ENCODE data around the gene WDFY2. TPM values are rescaled to one million over a fixed set of nuclear protein-coding genes. Genes with fewer than 3 reads are reported as not detected.

The WDFY2 gene
- polyA plus RNA-seq, 1 donor from 2014 or later = 5.3 TPM

DNA sequence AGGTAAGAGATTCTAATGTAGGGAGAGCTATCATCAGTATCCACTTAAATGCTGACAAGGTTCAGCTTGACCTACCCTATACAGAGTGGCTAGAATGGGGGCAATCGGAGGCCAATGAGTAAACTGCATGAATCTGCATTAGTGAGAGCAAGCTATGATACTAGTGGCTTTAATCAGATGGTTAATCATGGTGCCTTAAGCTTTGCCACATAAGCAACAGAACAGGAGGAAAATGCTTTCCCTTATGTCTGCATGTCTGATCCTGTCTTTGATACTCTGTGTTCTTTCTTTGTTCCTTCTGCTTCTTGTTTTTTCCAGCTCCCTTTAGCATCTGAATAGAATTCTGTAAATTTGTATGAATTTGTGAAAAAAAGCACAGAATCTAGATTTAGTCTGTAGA lies 91.1 kb downstream of the WDFY2 start:
- no peaks in the 10 kb centered on the region for H3F3A ChIP-seq (ENCODE audit: insufficient read depth, low read length, poor library complexity, severe bottlenecking)
- no peaks in the 10 kb centered on the region for H3K9me3 ChIP-seq (ENCODE audit: low read length)
- no peaks in the 10 kb centered on the region for H3K9me2 ChIP-seq (ENCODE audit: insufficient read depth, low read length)
- no peak overlapping the region for H3K4me3 ChIP-seq (ENCODE audit: low read length)
- no peaks in the 10 kb centered on the region for H3K36me3 ChIP-seq (ENCODE audit: insufficient read depth, low read length)
- no peak overlapping the region for H2AFZ ChIP-seq (ENCODE audit: low read depth, low read length)
- TF ChIP-seq EZH2 (IDR thresholded peaks at IDR 0.05; ENCODE audit: borderline replicate concordance, insufficient read depth, low read length, poor library complexity, severe bottlenecking) = no peak
- TF ChIP-seq REST (IDR thresholded peaks at IDR 0.05; ENCODE audit: borderline replicate concordance) = no peak
- no peak for TF ChIP-seq RAD21 (conservative IDR thresholded peaks at IDR 0.05)
- no peak for TF ChIP-seq TAF1 (IDR thresholded peaks at IDR 0.05; ENCODE audit: low read depth)
- TF ChIP-seq, protein P1, sequence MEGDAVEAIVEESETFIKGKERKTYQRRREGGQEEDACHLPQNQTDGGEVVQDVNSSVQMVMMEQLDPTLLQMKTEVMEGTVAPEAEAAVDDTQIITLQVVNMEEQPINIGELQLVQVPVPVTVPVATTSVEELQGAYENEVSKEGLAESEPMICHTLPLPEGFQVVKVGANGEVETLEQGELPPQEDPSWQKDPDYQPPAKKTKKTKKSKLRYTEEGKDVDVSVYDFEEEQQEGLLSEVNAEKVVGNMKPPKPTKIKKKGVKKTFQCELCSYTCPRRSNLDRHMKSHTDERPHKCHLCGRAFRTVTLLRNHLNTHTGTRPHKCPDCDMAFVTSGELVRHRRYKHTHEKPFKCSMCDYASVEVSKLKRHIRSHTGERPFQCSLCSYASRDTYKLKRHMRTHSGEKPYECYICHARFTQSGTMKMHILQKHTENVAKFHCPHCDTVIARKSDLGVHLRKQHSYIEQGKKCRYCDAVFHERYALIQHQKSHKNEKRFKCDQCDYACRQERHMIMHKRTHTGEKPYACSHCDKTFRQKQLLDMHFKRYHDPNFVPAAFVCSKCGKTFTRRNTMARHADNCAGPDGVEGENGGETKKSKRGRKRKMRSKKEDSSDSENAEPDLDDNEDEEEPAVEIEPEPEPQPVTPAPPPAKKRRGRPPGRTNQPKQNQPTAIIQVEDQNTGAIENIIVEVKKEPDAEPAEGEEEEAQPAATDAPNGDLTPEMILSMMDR (IDR thresholded peaks at IDR 0.05; ENCODE audit: poor library complexity, severe bottlenecking) = no peak
- no peak for TF ChIP-seq EP300 (conservative IDR thresholded peaks at IDR 0.05; ENCODE audit: poor library complexity, severe bottlenecking)
- no peak for TF ChIP-seq SMC3 (conservative IDR thresholded peaks at IDR 0.05; ENCODE audit: poor library complexity)
- TF ChIP-seq POLR2AphosphoS5 (IDR thresholded peaks at IDR 0.05) = no peak
- peaks cover 12% of the 10 kb centered on the region for H3K79me2 ChIP-seq (replicated peaks; ENCODE audit: insufficient read depth, low read length)
- H4K20me1 ChIP-seq (ENCODE audit: insufficient read depth) = no peaks in the 10 kb centered on the region
- H3K4me2 ChIP-seq (ENCODE audit: low read length) = no peak overlapping the region
- H3K27ac ChIP-seq (ENCODE audit: low read length) = no peak overlapping the region
- no peaks in the 10 kb centered on the region for H3K27me3 ChIP-seq (ENCODE audit: insufficient read depth, low read depth, low read length)
- no peak overlapping the region for H3K9ac ChIP-seq (ENCODE audit: low read length)

DNA sequence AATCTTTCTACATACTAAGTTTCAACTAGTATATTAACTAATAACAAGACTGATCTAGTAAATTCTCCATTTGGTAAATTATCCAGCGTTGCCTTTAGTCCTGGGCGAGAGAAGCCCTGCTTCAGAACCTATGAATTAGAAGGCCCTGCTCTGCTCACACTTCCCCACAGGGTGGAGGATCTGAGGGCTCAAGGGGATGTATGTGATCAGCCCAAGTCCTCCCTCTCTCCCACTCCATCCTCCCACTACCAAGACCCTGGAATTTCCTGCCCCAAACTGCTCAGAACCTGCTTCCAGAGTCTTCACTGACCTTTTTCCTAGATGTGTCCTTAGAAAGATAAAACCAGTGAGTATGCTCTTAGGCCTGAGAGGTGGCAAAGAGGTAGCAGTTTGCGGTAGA lies 91.6 kb downstream of the WDFY2 start:
- H2AFZ ChIP-seq (ENCODE audit: low read depth, low read length) = no peak overlapping the region
- no peaks in the 10 kb centered on the region for H3K9me3 ChIP-seq (ENCODE audit: low read length)
- H3K36me3 ChIP-seq (ENCODE audit: insufficient read depth, low read length) = no peaks in the 10 kb centered on the region
- no peak overlapping the region for H3K4me3 ChIP-seq (ENCODE audit: low read length)
- no peaks in the 10 kb centered on the region for H3K9me2 ChIP-seq (ENCODE audit: insufficient read depth, low read length)
- no peak overlapping the region for H3K9ac ChIP-seq (ENCODE audit: low read length)
- TF ChIP-seq RAD21 (conservative IDR thresholded peaks at IDR 0.05) (no peak), MXI1 (conservative IDR thresholded peaks at IDR 0.05; ENCODE audit: poor library complexity, severe bottlenecking) (no peak), EP300 (conservative IDR thresholded peaks at IDR 0.05; ENCODE audit: poor library complexity, severe bottlenecking) (no peak), REST (IDR thresholded peaks at IDR 0.05; ENCODE audit: borderline replicate concordance) (no peak), SMC3 (conservative IDR thresholded peaks at IDR 0.05; ENCODE audit: poor library complexity) (no peak), POLR2AphosphoS5 (IDR thresholded peaks at IDR 0.05) (no peak), TAF1 (IDR thresholded peaks at IDR 0.05; ENCODE audit: low read depth) (no peak), EZH2 (IDR thresholded peaks at IDR 0.05; ENCODE audit: borderline replicate concordance, insufficient read depth, low read length, poor library complexity, severe bottlenecking) (no peak)
- TF ChIP-seq, protein P1 (IDR thresholded peaks at IDR 0.05; ENCODE audit: poor library complexity, severe bottlenecking) = no peak
- H3K79me2 ChIP-seq (replicated peaks; ENCODE audit: insufficient read depth, low read length) = peaks cover 12% of the 10 kb centered on the region
- H3K27me3 ChIP-seq (ENCODE audit: insufficient read depth, low read depth, low read length) = no peaks in the 10 kb centered on the region
- H3K27ac ChIP-seq (ENCODE audit: low read length) = no peak overlapping the region
- H4K20me1 ChIP-seq (ENCODE audit: insufficient read depth) = no peaks in the 10 kb centered on the region
- H3K4me2 ChIP-seq (ENCODE audit: low read length) = no peak overlapping the region
- no peaks in the 10 kb centered on the region for H3F3A ChIP-seq (ENCODE audit: insufficient read depth, low read length, poor library complexity, severe bottlenecking)
